Endodermal cell (in vitro differentiated cells): Measurements from ENCODE around the gene ZNF566. TPM values are rescaled to one million over a fixed set of nuclear protein-coding genes. Genes with fewer than 3 reads are reported as not detected.

Experiments used
- DNase-seq: peaks from one replicate; pipeline ENCODE4 v3.0.0-alpha.2; 2017
- H3K27ac ChIP-seq: 2 replicates; pipeline ENCODE4 v1.5.1; 2013; ENCODE audit warnings: mild to moderate bottlenecking, low read depth, low read length, moderate library complexity
- H3K27me3 ChIP-seq: 2 replicates; pipeline ENCODE4 v1.6.1; 2013; ENCODE audit warnings: mild to moderate bottlenecking, low read length, moderate library complexity; ENCODE audit not compliant: insufficient read depth, control insufficient read depth, poor library complexity, severe bottlenecking
- H3K36me3 ChIP-seq: 2 replicates; pipeline ENCODE4 v1.7.0; 2013; ENCODE audit warnings: mild to moderate bottlenecking, low read length, moderate library complexity; ENCODE audit not compliant: control insufficient read depth, insufficient read depth
- H3K4me1 ChIP-seq: one replicate; pipeline ENCODE4 v1.7.0; 2013; ENCODE audit warnings: low read length; ENCODE audit not compliant: control insufficient read depth, insufficient read depth
- H3K4me3 ChIP-seq: 2 replicates; pipeline ENCODE4 v1.5.1; 2013; ENCODE audit warnings: mild to moderate bottlenecking, low read length, moderate library complexity
- H3K9ac ChIP-seq: 2 replicates; pipeline ENCODE4 v1.6.1; 2013; ENCODE audit warnings: mild to moderate bottlenecking, low read length, moderate library complexity; ENCODE audit not compliant: poor library complexity, severe bottlenecking; ENCODE audit errors: extremely low read depth
- H3K9me3 ChIP-seq: 2 replicates; pipeline ENCODE4 v1.6.1; 2013; ENCODE audit warnings: mild to moderate bottlenecking, low read length, moderate library complexity; ENCODE audit not compliant: control insufficient read depth
- H3K27ac Mint-ChIP-seq: 2 replicates; pipeline ENCODE4 v1.8.0; 2020; ENCODE audit warnings: mixed read lengths
- H3K27me3 Mint-ChIP-seq: 2 replicates; pipeline ENCODE4 v1.8.0; 2021; ENCODE audit warnings: mild to moderate bottlenecking, mixed read lengths; ENCODE audit not compliant: insufficient read depth
- H3K36me3 Mint-ChIP-seq: 2 replicates; pipeline ENCODE4 v1.8.0; 2020; ENCODE audit warnings: low read depth, mixed read lengths
- H3K4me1 Mint-ChIP-seq: 2 replicates; pipeline ENCODE4 v1.8.0; 2020; ENCODE audit warnings: mixed read lengths
- H3K4me3 Mint-ChIP-seq: 2 replicates; pipeline ENCODE4 v1.8.0; 2020; ENCODE audit warnings: mild to moderate bottlenecking, moderate library complexity, mixed read lengths
- H3K9me3 Mint-ChIP-seq: 2 replicates; pipeline ENCODE4 v1.8.0; 2020; ENCODE audit warnings: mild to moderate bottlenecking, mixed read lengths
- CTCF ChIP-seq: fragments of 200-600 bp; sonication (generic); conservative IDR thresholded peaks from 2 replicates; pipeline ENCODE4 v1.5.0; 2021; ENCODE audit warnings: antibody characterized with exemption, mild to moderate bottlenecking
- WGBS, 2 experiments: methylation state at CpG; one replicate each; pipeline versions ENCODE4 v1.1.5 to v1.1.7; 2013; ENCODE audit warnings: missing lambda C conversion rate in 2 of 2, mixed read lengths in 1 of 2; ENCODE audit not compliant: insufficient coverage in 1 of 2, insufficient read length in 1 of 2; 5-methylcytosine and 5-hydroxymethylcytosine counted together
- total RNA-seq, 2 donors: library from RNA; stranded (reverse); fragmentation: NEBNext Ultra II Directional in 1 of 2; extraction: Animal tissue kit (Norgen Biotek cat#: 25700) in 1 of 2; gene quantifications; 2 replicates in 1 of 2; 3 replicates in 1 of 2; pipeline ENCODE4 v1.2.1, GENCODE V29; 2021

The ZNF566 gene
- total RNA-seq, 2 donors from 2014 or later = 10.8 to 13.2 TPM

- Mint-ChIP-seq H3K27me3 (peaks cover 21% of the 10 kb centered on the region), H3K4me3 (no peak overlapping the region), H3K27ac (no peak overlapping the region), H3K4me1 (peaks cover 2% of the 10 kb centered on the region), H3K36me3 (no peaks in the 10 kb centered on the region), H3K9me3 (peaks cover 3% of the 10 kb centered on the region)
- no peaks in the 10 kb centered on the region for H3K36me3 ChIP-seq
- peaks cover 6% of the 10 kb centered on the region for H3K9me3 ChIP-seq
- H3K4me3 ChIP-seq = no peak overlapping the region
- H3K27ac ChIP-seq = no peak overlapping the region
- WGBS, 2 experiments = 93 to 97% methylated on average over 3 to 4 of the region's 4 CpGs
- H3K27me3 ChIP-seq = peaks cover 35% of the 10 kb centered on the region
- no peaks in the 10 kb centered on the region for H3K4me1 ChIP-seq
- H3K9ac ChIP-seq = no peak overlapping the region
- TF ChIP-seq CTCF = no peak
- DNase-seq = no peak
Observed at GRCh38 chr19:36423925-36424324, 65.4 kb downstream of the ZNF566 start.

GRCh38 chr19:36421749-36422481, 67.4 kb downstream of the ZNF566 start:
- H3K4me1 Mint-ChIP-seq = peaks cover 8% of the 10 kb centered on the region
- H3K4me3 Mint-ChIP-seq = peak overlapping the region; percentile 48
- peaks cover 21% of the 10 kb centered on the region for H3K27me3 Mint-ChIP-seq
- no peak for TF ChIP-seq CTCF
- H3K36me3 Mint-ChIP-seq = no peaks in the 10 kb centered on the region
- 77% methylated on average over 15 to 33 of the region's 33 CpGs for WGBS, 2 experiments
- H3K36me3 ChIP-seq = no peaks in the 10 kb centered on the region
- peaks cover 6% of the 10 kb centered on the region for H3K9me3 ChIP-seq
- H3K27me3 ChIP-seq = peaks cover 35% of the 10 kb centered on the region
- DNase-seq = no peak
- no peak overlapping the region for H3K4me3 ChIP-seq
- no peak overlapping the region for H3K9ac ChIP-seq
- H3K27ac Mint-ChIP-seq = no peak overlapping the region
- H3K4me1 ChIP-seq = no peaks in the 10 kb centered on the region
- H3K9me3 Mint-ChIP-seq = peaks cover 3% of the 10 kb centered on the region
- H3K27ac ChIP-seq = no peak overlapping the region

- H3K9me3 Mint-ChIP-seq = peaks cover 3% of the 10 kb centered on the region
- Histone ChIP-seq H3K9ac (no peak overlapping the region), H3K36me3 (peaks cover 3% of the 10 kb centered on the region), H3K27me3 (peaks cover 35% of the 10 kb centered on the region), H3K9me3 (peaks cover 10% of the 10 kb centered on the region), H3K27ac (no peak overlapping the region), H3K4me1 (no peaks in the 10 kb centered on the region), H3K4me3 (no peak overlapping the region)
- no peak overlapping the region for H3K27ac Mint-ChIP-seq
- H3K4me1 Mint-ChIP-seq = peaks cover 8% of the 10 kb centered on the region
- no peak for TF ChIP-seq CTCF
- H3K27me3 Mint-ChIP-seq = peaks cover 19% of the 10 kb centered on the region
- peaks cover 1% of the 10 kb centered on the region for H3K36me3 Mint-ChIP-seq
- no peak for DNase-seq
- peak overlapping the region; percentile 48 for H3K4me3 Mint-ChIP-seq
- WGBS, 2 experiments = 57 to 67% methylated on average over 49 to 61 of the region's 61 CpGs
Observed at GRCh38 chr19:36420961-36421748, 68.2 kb downstream of the ZNF566 start.
